GM23338 (cell line): Measurements from ENCODE around the gene ABCC5. TPM values are rescaled to one million over a fixed set of nuclear protein-coding genes. Genes with fewer than 3 reads are reported as not detected.

Source experiments
- ATAC-seq: fragments of 200-7000 bp; cut with Tn5 transposase; 3 replicates; pipeline ENCODE4 v1.9.1; 2020
- DNase-seq: peaks from one replicate; pipeline ENCODE4 v3.0.0-alpha.2; 2015; ENCODE audit warnings: low spot score
- H2AFZ ChIP-seq: fragments of 200-600 bp; sonication (generic); 2 replicates; pipeline ENCODE4 v1.8.0; 2016; ENCODE audit warnings: antibody characterized with exemption, mild to moderate bottlenecking, moderate library complexity
- H3F3A ChIP-seq: fragments of 200-600 bp; sonication (generic); replicated peaks from 2 replicates; pipeline ENCODE4 v1.8.0; 2017; ENCODE audit warnings: antibody characterized with exemption, mixed run types, low read depth
- H3K27ac ChIP-seq: fragments of 200-600 bp; sonication (generic); 2 replicates; pipeline ENCODE4 v1.6.1; 2016; ENCODE audit warnings: low read depth
- H3K27me3 ChIP-seq: fragments of 200-600 bp; sonication (generic); 2 replicates; pipeline ENCODE4 v1.8.0; 2016; ENCODE audit warnings: mild to moderate bottlenecking, mixed run types, moderate library complexity; ENCODE audit not compliant: insufficient read depth
- H3K36me3 ChIP-seq: fragments of 200-600 bp; sonication (generic); 2 replicates; pipeline ENCODE4 v1.8.0; 2016; ENCODE audit warnings: mild to moderate bottlenecking; ENCODE audit not compliant: insufficient read depth
- H3K4me1 ChIP-seq: fragments of 200-600 bp; sonication (generic); 2 replicates; pipeline ENCODE4 v1.8.0; 2016; ENCODE audit warnings: mild to moderate bottlenecking, moderate library complexity; ENCODE audit not compliant: insufficient read depth
- H3K4me2 ChIP-seq: fragments of 200-600 bp; sonication (generic); 2 replicates; pipeline ENCODE4 v1.7.1; 2017; ENCODE audit warnings: mixed run types
- H3K4me3 ChIP-seq: fragments of 200-600 bp; sonication (generic); 2 replicates; pipeline ENCODE4 v1.6.1; 2016; ENCODE audit warnings: mixed run types
- H3K79me2 ChIP-seq: fragments of 200-600 bp; sonication (generic); replicated peaks from 2 replicates; pipeline ENCODE4 v1.8.0; 2017; ENCODE audit warnings: mild to moderate bottlenecking; ENCODE audit not compliant: insufficient read depth
- H3K9me2 ChIP-seq: fragments of 200-600 bp; sonication (generic); 2 replicates; pipeline ENCODE4 v1.8.0; 2017; ENCODE audit not compliant: insufficient read depth
- H4K20me1 ChIP-seq: fragments of 200-600 bp; sonication (generic); replicated peaks from 2 replicates; pipeline ENCODE4 v1.8.0; 2017; ENCODE audit warnings: mild to moderate bottlenecking; ENCODE audit not compliant: insufficient read depth
- H3K27ac Mint-ChIP-seq: 2 replicates; pipeline ENCODE4 v1.8.0; 2020; ENCODE audit warnings: inconsistent platforms, mild to moderate bottlenecking, moderate library complexity, mixed read lengths
- H3K27me3 Mint-ChIP-seq: 3 replicates; pipeline ENCODE4 v1.8.0; 2022; ENCODE audit warnings: low read depth, mild to moderate bottlenecking, moderate library complexity, mixed read lengths, inconsistent platforms; ENCODE audit not compliant: insufficient read depth, poor library complexity
- H3K36me3 Mint-ChIP-seq: 3 replicates; pipeline ENCODE4 v1.8.0; 2021; ENCODE audit warnings: low read depth, mild to moderate bottlenecking, inconsistent platforms, moderate library complexity, mixed read lengths
- H3K4me1 Mint-ChIP-seq: 3 replicates; pipeline ENCODE4 v1.8.0; 2020; ENCODE audit warnings: mild to moderate bottlenecking, inconsistent platforms, mixed read lengths
- H3K4me3 Mint-ChIP-seq: 3 replicates; pipeline ENCODE4 v1.8.0; 2021; ENCODE audit warnings: moderate library complexity, mild to moderate bottlenecking, inconsistent platforms, mixed read lengths
- H3K9me3 Mint-ChIP-seq: 3 replicates; pipeline ENCODE4 v1.8.0; 2020; ENCODE audit warnings: moderate library complexity, mild to moderate bottlenecking, inconsistent platforms, mixed read lengths
- CREB1 ChIP-seq: fragments of 250-450 bp; sonication (Bioruptor Pico); IDR thresholded peaks from 2 replicates; pipeline ENCODE4 v1.5.0; 2020; ENCODE audit warnings: low read depth, mild to moderate bottlenecking, moderate library complexity
- CTCF ChIP-seq, 2 experiments: fragments of 200-600 bp in 1 of 2; sonication (generic) in 1 of 2; conservative IDR thresholded peaks; 2 replicates each; pipeline versions ENCODE4 v1.5.1 to v1.6.1; 2016 to 2017; ENCODE audit warnings: antibody characterized with exemption in 2 of 2, low read depth in 2 of 2, mild to moderate bottlenecking in 2 of 2, moderate library complexity in 1 of 2
- EZH2 ChIP-seq: fragments of 200-600 bp; sonication (generic); IDR thresholded peaks from one replicate; pipeline ENCODE4 v1.8.0; 2017; ENCODE audit warnings: antibody characterized with exemption, mild to moderate bottlenecking, low read depth; ENCODE audit not compliant: unreplicated experiment
- EZH2phosphoT487 ChIP-seq: fragments of 200-600 bp; sonication (generic); IDR thresholded peaks from one replicate; pipeline ENCODE4 v1.8.1; 2018; ENCODE audit warnings: antibody characterized with exemption; ENCODE audit not compliant: unreplicated experiment
- JUNB ChIP-seq: IDR thresholded peaks from one replicate; pipeline ENCODE4 v1.6.1; 2016; ENCODE audit warnings: antibody characterized with exemption; ENCODE audit not compliant: unreplicated experiment
- NANOG ChIP-seq: IDR thresholded peaks from 2 replicates; pipeline ENCODE4 v1.6.1; 2016; ENCODE audit warnings: antibody characterized with exemption, borderline replicate concordance
- POLR2AphosphoS5 ChIP-seq: IDR thresholded peaks from 2 replicates; pipeline ENCODE4 v1.6.1; 2016; ENCODE audit warnings: antibody characterized with exemption, low read depth
- REST ChIP-seq: IDR thresholded peaks from one replicate; pipeline ENCODE4 v1.6.1; 2018; ENCODE audit warnings: antibody characterized with exemption; ENCODE audit not compliant: unreplicated experiment
- STAT1 ChIP-seq: IDR thresholded peaks from one replicate; pipeline ENCODE4 v1.6.1; 2016; ENCODE audit warnings: antibody characterized with exemption; ENCODE audit not compliant: unreplicated experiment
- ZNF114 ChIP-seq: fragments of 250-450 bp; sonication (Bioruptor Pico); IDR thresholded peaks from 2 replicates; pipeline ENCODE4 v1.5.0; 2020; ENCODE audit warnings: mild to moderate bottlenecking, moderate library complexity
- ZNF331 ChIP-seq: fragments of 250-450 bp; sonication (Bioruptor Pico); IDR thresholded peaks from 2 replicates; pipeline ENCODE4 v1.5.0; 2020; ENCODE audit warnings: low read depth, mild to moderate bottlenecking, moderate library complexity
- ZNF462 ChIP-seq: fragments of 250-450 bp; sonication (Bioruptor Pico); IDR thresholded peaks from 2 replicates; pipeline ENCODE4 v1.5.0; 2020; ENCODE audit warnings: mild to moderate bottlenecking, moderate library complexity
- polyA plus RNA-seq: library from polyadenylated mRNA; unstranded; fragments of >200 nt; fragmentation: Nextera tagmentation; extraction: Ambion mirVana; gene quantifications from 2 replicates; pipeline ENCODE4 v1.2.1, GENCODE V29; 2016
- total RNA-seq: library from RNA; depleted of rRNA; stranded (reverse); fragments of >200 nt; shearing (Covaris generic); gene quantifications from 2 replicates; pipeline ENCODE4 v1.2.3, GENCODE V29; 2014
- TF ChIP-seq, protein P1 (sequence below): IDR thresholded peaks from 2 replicates; pipeline ENCODE4 v1.6.1; 2016; ENCODE audit warnings: antibody characterized with exemption

ABCC5 gene
- total and polyA plus RNA-seq, 2 experiments from 2014 or later = 14.0 to 39.9 TPM

DNA sequence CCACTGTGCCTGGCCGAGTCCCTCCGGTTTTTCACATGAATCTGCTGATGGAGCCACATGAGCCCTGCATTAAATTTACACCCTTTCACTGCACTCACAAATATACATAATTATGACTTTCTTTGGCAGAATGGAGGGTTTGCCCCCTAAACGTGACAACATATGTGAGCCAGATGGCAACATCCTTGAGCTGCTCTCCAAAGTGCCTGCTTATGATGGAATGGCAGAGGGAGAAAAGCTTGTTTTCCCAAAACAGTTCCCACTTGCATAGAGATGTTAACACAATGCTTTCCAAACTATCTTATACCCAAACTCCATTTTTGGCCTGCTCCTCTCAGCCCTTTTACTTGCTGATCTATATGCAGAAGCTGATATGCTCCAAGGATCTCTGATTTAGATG is 54.9 kb downstream of the ABCC5 start:
- Histone ChIP-seq H3K27ac (no peak overlapping the region), H3K4me2 (no peak overlapping the region), H3F3A (peaks cover 3% of the 10 kb centered on the region; the same call in 1 of the 2 replicates), H3K4me3 (no peak overlapping the region), H3K36me3 (peaks cover 3% of the 10 kb centered on the region; the same call in 1 of the 2 replicates), H3K9me2 (no peaks in the 10 kb centered on the region), H3K79me2 (no peaks in the 10 kb centered on the region), H2AFZ (no peak overlapping the region), H4K20me1 (no peaks in the 10 kb centered on the region; the same call in 1 of the 2 replicates), H3K27me3 (no peaks in the 10 kb centered on the region), H3K4me1 (no peaks in the 10 kb centered on the region)
- H3K27ac Mint-ChIP-seq = no peak overlapping the region
- peaks cover 4% of the 10 kb centered on the region for H3K27me3 Mint-ChIP-seq
- H3K4me1 Mint-ChIP-seq = no peaks in the 10 kb centered on the region
- H3K9me3 Mint-ChIP-seq = no peaks in the 10 kb centered on the region
- ATAC-seq (no peak), DNase-seq (no peak)
- TF ChIP-seq, protein P1, sequence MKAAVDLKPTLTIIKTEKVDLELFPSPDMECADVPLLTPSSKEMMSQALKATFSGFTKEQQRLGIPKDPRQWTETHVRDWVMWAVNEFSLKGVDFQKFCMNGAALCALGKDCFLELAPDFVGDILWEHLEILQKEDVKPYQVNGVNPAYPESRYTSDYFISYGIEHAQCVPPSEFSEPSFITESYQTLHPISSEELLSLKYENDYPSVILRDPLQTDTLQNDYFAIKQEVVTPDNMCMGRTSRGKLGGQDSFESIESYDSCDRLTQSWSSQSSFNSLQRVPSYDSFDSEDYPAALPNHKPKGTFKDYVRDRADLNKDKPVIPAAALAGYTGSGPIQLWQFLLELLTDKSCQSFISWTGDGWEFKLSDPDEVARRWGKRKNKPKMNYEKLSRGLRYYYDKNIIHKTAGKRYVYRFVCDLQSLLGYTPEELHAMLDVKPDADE = no peak
- no peak for TF ChIP-seq NANOG
- TF ChIP-seq ZNF462 (CRISPR knock-in tag) = no peak
- no peak for TF ChIP-seq JUNB
- TF ChIP-seq POLR2AphosphoS5 = no peak
- TF ChIP-seq STAT1 = no peak
- TF ChIP-seq REST = no peak
- no peak for TF ChIP-seq CREB1 (CRISPR knock-in tag)
- TF ChIP-seq ZNF114 (CRISPR knock-in tag) = no peak
- TF ChIP-seq ZNF331 = no peak
- no peak for TF ChIP-seq EZH2phosphoT487
- no peak for TF ChIP-seq EZH2
- TF ChIP-seq CTCF (conservative IDR thresholded peaks at IDR 0.05; ENCODE audit: low read depth in 2 of 2) = no peak
- peaks cover 43% of the 10 kb centered on the region for H3K36me3 Mint-ChIP-seq
- no peak overlapping the region for H3K4me3 Mint-ChIP-seq
